ENCODE results near the gene VTI1A.
"Not testable (repeated sequence)": the region's sequence is repeated elsewhere in the genome, so short reads cannot be mapped to it uniquely, and the experiment has no call there.

The VTI1A gene

DNA sequence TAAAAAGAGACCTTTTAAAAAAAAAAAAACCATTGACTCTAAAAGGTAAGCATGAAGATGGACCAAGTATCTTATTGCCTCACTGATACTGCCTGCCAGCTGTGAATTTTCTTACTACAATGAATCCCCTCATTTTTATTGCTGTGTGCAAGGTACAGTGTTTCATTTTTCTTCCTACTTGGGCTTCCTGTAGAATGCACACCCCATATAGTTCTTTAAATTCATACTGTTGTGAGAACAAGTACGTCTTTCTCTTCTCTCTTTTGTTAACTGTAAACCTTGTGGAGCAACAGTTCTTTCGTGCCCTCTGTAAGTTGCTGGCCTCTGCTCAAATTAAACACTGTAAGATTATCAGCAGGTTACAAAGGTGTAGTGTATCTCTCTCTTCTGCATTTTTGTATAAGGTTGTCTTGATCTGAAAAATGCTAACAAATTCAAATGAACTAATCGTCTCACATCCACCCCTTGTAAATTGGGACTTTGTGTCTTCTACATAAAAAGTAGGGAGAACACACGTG is 105.6 kb downstream of the VTI1A start:
- DNase-seq: no peak

DNA sequence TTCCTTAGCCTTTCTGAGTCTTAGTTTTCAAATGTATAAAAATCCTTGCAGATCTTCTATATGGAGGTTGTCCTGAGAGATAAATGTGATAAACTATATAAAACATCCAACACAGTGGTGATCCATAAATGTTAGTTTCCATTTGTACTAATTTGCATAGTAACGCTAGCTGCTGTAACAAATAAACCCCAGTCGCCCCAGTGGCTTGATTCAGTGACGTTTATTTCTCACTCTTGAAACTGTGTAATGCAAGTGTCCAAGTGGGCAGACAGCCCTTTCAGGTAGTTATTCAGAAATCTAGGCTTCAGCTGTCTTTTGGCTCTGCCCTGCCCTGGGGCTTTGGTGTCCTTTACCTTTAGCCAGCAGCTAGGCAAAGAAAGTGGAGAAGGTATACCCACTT is 106.3 kb downstream of the VTI1A start:
- no peak for DNase-seq

DNA sequence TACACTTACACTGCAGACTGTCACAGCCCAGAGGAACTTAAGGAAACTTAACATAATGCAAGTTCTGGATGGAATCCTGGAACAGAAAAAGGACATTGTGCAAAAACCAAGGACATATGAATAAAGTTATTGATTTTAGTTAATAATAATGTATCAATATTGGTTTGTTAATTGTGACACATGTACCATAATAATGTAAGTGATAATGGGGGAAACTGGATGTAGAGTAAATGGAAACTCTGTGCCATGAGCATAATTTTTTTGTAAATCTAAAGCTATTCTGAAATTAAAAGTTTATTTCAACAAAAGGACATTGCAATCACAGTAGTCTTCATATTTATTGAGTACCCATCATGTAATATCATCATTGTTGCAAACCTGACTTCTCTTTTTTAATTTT is 107.2 kb downstream of the VTI1A start:
- DNase-seq: no peak

DNA sequence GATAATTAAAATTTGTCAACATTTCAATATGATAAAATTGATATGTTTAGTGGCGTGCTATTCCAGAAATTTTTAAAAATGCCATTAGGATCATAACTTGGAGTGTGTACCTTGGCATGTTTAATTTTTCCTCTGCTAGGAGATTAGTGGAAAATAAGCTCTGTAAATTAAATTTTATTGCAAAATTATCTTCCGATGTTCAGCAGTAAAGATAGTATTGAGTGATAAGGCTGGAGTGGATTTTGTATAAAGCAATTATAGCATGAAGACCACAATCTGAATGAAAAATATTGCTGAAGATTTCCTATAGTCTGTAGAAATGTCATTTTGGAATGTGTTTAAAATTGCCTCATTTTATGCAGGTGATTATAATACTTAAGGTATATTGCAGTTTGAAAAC is 110.2 kb downstream of the VTI1A start:
- DNase-seq: no peak

DNA sequence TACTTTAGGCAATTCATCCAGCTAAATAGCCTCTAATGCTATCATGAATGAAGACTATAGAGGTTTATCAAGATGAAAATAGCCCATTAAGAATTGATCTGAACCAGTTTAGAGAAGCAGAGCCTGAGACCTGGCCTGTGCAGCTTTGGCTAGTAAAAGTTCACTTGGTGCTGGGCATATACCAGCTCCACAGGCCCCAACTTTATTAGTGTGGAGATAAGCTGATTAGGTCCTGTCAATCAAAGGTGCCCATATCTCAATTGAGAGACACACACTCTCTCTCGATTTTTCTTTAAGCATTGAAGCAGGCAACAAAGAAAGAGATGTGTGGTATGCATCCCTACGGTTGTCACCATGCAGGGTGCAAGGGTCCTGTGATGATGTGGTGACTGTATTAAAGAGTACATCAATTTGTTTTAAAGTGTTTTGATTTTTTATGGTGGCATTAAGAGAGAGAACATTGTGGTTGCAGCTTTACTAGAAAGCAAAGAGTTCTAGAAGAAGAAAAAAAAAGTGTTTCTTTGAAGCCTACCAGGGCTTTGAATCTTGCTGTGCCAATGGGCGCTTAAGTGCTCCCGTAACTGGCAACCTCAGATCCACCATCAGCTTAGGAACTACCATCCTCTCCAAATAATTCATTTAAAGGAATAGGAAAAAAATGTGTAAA is 111.6 kb downstream of the VTI1A start:
- DNase-seq: no peak

DNA sequence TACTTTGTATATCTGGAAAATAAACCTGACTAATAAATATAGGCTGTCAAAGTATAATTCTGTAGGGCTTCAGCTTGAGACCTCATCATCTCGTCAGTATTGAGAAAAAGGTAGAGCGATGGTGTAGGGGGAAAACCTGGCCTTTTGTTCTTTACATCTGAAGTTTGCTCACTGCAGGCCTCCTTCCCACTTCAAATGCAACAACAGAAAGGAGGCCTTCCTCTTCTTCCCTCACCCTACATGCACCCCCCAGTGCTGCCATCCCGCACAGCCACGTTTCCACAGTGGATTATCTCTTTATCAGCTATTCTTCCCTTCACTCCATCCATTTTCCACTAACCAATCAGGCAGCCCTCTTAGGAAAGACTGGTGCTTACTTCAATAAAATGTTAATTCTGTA is 112.3 kb downstream of the VTI1A start:
- no peak for DNase-seq

DNA sequence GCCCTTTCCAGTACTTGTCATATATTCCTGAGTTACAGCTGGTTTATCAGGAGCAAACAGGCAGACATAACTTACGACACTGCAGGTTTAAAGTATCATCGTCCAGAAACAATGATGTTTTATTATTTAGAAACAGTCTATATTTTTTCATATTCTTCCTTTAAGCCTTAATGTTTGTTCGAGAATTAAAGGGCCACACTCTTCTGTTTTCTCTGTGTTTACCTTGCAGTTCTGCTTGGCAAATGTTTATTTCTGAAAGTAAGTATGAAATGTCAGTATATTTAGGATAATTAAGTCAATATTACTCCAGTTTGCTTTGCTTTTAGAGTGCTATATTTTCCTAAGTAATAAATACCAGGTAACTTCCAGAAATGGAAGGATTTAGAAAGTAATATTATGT is 115.1 kb downstream of the VTI1A start:
- DNase-seq: no peak

DNA sequence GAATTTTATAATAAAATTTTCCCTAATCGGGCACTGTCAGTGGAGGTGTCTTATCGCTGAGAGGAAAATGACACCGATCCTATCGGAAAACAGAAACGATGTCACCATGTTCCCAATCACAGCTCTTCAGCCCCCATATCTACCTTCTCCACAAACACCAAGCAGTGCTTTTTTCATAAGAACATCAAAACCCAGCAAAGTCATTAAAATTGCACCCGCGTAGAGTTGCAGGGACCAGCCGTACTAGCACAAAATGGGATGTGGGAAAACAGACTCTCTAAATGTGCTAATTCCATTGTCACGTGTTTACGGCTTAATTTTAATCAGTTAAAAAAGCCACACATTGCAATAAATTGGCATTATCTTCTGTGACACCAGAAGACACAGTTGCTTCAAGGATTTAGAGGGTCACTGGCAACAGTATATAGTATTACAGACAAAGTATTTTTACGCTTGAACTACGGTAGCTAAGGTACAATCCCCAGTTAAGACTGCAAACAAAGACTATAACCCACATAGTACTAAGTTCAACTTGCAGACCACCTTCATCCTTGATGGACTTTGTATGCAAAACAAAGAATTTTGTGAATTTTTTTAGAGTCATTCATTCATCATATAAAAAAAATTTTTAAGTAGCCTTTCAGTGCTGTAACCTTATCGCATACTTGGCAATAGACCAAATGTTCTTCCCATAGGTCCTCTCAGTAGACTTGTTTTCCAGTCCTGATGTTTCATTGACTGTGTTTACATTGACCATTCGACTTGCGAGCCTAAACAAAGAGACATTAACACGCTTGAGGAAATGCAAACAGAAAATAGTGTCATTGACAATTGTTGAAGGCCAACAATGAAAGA is 116.0 kb downstream of the VTI1A start:
- peak; percentile 88 for DNase-seq

DNA sequence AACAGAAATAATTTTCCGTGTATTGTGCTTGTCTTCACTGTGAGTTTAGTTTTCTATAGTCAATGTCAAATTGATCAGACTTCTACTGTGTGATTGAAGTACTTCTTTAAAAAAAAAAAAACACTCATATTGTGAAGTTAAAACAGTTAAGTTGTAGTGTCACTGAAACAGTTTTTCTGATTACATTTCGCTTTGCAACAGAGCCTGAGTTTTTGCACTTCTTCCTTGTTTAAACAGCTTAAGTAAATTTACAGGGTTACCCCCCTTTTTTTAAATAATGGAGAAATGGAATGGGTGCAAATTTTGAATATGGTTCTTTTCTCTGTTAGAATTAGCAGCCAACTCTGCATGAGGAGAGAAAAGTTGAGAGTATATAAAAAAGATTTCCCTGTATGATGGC is 117.3 kb downstream of the VTI1A start:
- DNase-seq: peak; percentile 3

DNA sequence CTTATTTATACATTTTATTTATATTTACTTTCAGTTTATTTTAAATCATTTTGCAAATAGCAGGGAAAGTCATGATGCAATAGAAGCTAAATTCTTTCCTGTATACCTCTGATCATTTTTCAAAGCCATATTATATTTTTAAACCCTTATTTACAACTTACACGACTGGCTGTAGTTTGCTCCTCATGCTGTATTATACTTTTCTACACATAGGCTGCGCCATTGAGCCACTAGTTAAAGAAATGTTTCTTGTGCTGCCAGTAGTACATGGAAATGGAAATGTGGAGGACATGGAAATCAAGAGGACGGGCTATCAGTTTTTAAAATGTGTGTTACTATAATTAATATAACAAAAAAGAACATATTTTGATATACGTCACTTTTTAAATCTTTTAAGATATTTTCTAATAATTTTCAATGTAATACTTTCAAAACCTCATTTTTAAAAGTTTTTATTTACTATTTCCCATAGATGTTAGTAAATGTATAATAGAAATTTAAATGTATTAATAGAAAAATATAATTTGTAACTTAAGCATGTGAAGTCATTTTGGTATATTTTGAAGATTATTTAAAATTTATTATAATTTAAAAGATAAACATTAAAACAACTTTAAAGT is 118.5 kb downstream of the VTI1A start:
- peak; percentile 33 for DNase-seq

DNA sequence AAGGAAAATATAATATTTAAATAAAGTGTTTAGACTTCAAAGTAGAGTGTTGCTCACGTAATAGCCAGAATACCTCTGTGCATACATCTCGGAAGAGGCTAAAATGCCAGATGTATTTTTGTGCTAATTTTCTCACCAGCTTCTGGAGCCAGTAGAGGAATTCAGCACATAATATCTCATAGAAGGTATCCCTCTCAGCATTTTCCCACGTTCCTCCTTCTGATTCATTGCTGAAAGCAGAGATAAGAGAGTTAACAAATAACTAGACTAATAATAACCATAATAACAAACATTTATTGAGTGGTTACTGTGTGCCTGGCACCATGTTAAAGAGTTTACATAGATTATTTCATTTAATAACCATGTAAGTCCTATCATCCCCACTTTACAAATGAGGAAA is 123.6 kb downstream of the VTI1A start:
- DNase-seq: no peak

DNA sequence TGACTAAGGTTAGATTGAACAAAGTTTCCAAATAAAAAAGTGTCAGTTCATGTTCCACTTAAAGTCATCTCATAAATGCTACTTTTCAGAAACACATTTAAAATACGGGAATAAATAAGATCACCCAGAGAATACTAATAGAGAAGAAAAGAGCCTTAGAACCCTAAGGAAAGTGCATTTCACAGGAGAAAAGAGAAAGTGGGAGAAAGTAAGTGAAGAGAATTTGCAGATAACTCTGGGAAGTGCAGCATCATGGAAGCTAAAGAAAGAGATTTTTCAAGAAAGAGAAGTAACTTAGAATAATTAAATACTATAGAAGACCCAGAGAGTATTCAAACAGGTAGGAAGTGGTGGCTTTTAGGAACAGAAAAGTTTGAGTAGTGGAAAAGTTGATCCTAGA is 132.6 kb downstream of the VTI1A start:
- DNase-seq: no peak

DNA sequence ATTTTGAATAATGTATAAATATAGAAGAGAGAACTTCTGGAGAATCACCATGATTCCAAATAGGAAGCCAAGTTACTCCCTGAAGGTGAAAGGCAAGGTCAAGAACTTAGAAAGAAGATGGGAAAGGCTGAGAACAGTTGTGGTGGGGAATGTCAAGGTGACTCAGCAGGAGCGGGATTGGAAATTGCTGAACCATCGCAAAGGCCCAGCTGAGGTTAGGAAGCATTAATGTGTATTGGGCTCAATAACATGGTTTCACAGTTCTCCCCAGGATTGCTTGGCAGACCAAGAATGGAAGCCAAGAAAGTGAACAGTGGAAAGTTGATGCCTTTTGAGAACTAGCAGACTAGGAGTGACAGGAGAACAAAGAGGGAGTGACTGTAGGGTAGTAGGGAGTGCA is 133.3 kb downstream of the VTI1A start:
- DNase-seq: no peak

DNA sequence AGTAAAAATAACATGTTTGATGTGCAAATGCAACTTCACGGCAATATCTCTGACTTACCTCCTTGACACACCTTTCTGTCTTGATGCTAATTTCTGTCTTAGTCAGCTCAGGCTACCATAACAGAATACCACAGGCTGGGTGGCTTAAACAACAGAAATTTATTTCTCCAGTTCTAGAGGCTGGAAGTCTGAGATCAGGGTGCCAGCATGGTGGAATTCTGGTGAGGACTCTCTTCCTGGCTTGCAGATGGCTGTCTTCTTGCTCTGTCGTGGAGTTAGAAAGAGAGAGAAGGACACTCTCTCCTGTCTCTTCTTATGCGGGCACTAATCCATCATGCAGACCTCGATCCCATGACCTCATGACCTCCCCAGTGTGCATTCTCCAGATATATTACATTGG is 134.9 kb downstream of the VTI1A start:
- no peak for DNase-seq

DNA sequence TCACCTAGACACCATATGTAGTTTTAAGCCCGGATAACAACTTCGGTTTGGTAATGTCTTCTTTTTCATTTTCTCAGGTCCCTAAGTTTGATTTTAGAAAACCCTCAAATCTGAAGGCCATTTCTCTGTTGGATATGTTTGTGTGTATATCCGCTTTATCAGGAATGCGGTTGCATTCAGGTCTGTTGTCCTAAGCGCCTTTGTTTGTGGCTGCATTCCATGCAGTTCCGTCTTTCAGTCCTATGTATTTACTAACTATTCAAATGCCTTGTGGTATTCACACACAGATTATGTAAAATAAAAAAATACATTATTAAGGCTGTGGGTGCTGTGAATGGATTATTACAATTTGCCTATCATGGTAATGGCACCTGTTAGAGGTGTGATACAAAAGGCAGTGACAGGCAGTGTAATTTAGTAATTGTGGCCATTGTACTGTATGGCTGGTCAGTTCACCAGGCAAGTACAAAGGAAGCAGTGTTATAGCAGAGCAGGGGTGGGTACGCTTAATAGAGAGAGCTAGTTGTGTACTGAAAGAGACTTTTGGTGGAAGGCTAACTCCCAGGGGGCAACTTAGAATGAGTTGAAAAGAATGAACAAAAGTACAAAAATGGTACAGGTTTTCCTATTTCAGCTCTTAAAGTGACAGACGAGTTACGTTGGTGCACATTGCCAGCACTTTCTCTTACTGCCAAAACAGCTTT is 136.4 kb downstream of the VTI1A start:
- DNase-seq: peak; percentile 2

DNA sequence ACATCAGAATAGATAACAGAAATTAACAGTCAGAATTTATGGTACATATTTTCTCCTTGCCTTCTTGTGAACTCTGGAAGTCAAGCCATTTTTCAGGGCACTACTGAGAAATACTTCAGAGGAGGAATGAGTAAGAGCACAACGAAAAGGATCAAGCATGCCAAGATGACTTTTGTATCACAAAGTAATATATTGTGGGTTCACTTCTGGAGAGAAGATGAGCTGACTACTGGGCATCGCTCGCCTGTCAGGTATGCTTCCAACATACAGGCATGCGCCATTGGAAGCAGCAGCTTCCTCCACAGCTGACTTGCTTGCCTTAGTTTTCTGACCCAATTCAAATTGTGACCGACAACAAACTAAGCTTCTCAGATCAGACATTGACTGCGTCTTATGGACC is 137.3 kb downstream of the VTI1A start:
- no peak for DNase-seq

DNA sequence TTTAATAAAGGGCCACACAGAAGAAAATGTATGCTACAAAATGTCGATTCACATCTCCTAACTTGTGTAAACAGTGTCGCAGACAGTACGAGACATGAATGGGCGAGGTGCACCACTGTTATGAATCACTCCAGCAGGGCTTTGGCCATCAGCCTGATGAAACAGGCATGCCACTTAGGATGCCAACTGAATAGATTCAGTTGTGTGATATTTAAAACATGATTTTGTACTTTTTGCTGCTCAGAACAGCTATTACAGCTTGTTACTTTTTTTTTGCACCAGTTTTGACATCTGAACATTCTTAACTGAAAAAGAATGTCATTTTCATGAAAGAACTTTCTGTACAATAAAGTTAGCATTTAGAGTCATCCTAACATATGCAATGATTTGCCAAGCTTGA is 138.1 kb downstream of the VTI1A start:
- DNase-seq: no peak

DNA sequence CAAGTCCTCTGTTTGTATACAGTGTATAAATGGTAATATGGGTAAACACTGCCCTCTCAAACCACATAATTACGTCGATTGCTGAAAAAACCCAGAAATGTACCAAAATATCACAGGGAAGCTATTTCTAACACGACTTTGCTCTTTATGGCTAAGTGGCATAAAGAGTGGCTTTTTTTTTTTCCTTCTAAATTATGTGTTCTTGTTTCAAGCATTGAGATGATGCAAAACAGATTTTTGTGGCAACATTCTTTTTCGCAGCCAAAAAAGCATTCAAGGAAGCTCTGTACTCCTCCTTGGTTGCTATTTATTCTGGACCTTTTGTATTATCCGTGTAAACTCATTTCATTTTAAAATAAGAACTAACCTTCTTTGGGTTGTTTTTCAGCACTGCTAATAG is 138.9 kb downstream of the VTI1A start:
- DNase-seq: no peak

DNA sequence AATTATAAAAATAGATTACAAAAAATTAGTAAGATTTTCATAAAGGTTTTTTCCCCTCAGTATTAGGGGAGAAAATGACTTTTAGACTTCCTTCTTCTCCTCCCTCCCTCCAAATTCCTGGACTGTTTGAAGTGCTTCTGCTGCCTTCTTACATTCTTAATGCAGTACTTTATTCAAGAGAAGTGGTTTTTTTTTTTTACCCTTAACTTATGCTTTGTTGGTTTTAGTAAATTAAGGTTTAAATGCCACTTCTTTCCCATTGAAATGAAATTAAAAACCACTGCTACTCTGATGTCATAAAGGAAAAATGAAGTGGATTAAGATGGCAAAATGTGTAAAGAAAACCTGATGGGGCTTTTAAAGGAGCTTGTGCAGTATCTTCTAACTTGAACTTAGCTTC is 140.7 kb downstream of the VTI1A start:
- DNase-seq: no peak

DNA sequence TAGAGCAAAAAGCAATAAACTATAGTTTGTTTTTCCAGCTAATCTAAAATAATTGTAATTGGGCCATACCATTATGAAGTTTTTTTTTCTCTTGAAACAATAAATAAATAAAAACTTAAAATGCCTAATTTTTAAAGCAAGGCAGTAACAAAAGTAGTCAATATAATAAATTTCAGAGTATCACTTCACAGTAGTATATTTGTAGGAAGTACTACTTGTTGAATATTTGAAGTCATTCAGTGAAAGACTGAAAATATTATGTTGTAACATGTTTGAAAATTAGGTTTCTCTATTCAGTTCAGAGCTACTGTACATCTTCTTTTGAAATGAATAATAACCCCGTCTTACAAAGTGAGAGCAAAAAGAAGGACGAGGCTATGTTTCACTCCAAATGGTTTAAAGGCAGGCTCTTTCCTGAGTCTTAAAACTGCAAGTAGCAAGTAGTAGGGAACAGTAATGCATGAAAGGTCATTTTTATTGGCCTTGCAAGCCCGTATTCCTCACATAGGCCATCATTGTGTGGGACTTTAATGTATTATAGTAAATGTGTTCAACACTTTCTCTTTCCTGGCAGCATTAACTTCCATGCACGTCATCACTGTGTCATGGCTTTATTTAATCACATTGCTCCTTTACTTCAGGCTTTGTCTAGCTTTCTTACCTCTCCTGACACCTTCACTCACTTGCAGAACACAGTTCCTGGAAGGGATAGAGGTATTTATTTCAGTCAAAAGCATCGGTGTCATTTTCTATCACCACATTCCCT is 141.4 kb downstream of the VTI1A start:
- no peak for DNase-seq

DNA sequence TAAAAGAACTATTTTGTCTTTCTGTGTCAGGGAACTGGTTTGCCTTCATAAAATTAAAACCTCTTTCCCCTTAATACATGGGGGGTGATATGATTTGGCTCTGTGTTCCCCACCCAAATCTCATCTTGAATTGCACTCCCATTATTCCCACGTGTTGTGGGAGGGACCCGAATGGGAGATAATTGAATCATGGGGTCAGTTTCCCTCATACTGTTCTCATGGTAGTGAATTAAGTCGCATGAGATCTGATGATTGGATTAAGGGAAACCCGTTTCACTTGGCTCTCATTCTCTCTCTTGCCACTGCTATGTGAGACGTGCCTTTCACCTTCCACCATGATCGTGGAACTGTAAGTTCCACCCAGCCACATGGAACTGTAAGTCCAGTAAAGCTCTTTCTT is 142.1 kb downstream of the VTI1A start:
- DNase-seq: no peak

DNA sequence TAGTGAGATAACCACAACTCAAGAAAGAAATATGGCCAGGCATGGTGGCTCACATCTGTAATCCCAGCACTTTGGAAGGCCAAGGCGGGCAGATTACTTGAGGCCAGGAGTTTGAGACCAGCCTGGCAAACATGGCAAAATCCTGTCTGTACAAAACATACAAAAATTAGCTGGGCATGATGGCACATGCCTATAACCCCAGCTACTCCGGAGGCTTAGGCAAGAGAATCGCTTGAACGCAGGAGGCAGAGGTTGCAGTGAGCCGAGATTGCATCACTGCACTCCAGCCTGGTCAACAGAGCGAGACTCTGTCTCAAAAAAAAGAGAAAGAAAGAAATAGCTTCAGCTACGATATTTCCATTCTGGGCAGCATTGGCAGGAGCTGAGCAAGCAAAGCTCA is 143.8 kb downstream of the VTI1A start:
- DNase-seq: not testable (repeated sequence)

DNA sequence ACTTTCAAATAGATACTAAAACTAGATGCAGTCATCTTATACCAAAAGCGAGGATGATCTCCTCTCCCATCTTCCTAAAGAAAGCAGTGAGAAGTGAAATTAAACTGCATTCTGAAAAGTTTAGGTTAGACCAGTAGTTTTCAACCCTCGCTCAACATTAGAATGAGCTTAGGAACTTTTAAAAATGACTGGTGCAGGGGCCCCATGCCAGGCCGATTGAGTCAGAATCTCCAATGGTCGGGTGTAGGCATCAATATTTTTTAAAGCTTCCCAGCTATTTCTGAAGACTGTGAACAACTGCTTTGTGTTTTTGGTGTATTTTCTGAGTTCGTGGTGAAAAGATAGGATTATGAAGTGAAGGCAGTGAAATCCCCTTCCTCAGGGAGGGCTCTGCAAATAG is 146.0 kb downstream of the VTI1A start:
- DNase-seq: no peak
